SJSA1 (cell line): ENCODE measurements around the gene EME1. TPM values are rescaled to one million over a fixed set of nuclear protein-coding genes. Genes with fewer than 3 reads are reported as not detected.
"Not testable (repeated sequence)": the region's sequence is repeated elsewhere in the genome, so short reads cannot be mapped to it uniquely, and the experiment has no call there.

Source experiments
- DNase-seq, 2 experiments: peaks; one replicate each; pipeline ENCODE4 v3.0.0-alpha.2; 2015 to 2020; ENCODE audit warnings: low spot score in 2 of 2, low read depth in 1 of 2
- H3K27ac ChIP-seq: fragments of 250-450 bp; sonication (Bioruptor Pico); 2 replicates; pipeline ENCODE4 v1.5.1; 2020; ENCODE audit warnings: mild to moderate bottlenecking, moderate library complexity
- H3K27me3 ChIP-seq: fragments of 250-450 bp; sonication (Bioruptor Pico); replicated peaks from 2 replicates; pipeline ENCODE4 v1.5.1; 2020; ENCODE audit warnings: mild to moderate bottlenecking, moderate library complexity
- H3K36me3 ChIP-seq: fragments of 250-450 bp; sonication (Bioruptor Pico); 2 replicates; pipeline ENCODE4 v1.5.1; 2020; ENCODE audit warnings: mild to moderate bottlenecking
- H3K4me1 ChIP-seq: fragments of 250-450 bp; sonication (Bioruptor Pico); replicated peaks from 2 replicates; pipeline ENCODE4 v1.6.1; 2021; ENCODE audit warnings: mild to moderate bottlenecking
- H3K4me3 ChIP-seq: fragments of 250-450 bp; sonication (Bioruptor Pico); 2 replicates; pipeline ENCODE4 v1.5.1; 2020; ENCODE audit warnings: mild to moderate bottlenecking
- H3K9me3 ChIP-seq: fragments of 250-450 bp; sonication (Bioruptor Pico); replicated peaks from 2 replicates; pipeline ENCODE4 v1.5.1; 2020; ENCODE audit warnings: mild to moderate bottlenecking
- total RNA-seq: library from RNA; depleted of rRNA; stranded (reverse); fragments of >200 nt; shearing (Covaris generic); gene quantifications from 2 replicates; pipeline ENCODE4 v1.2.3, GENCODE V29; 2014; rRNA removed

The EME1 gene, protein sequence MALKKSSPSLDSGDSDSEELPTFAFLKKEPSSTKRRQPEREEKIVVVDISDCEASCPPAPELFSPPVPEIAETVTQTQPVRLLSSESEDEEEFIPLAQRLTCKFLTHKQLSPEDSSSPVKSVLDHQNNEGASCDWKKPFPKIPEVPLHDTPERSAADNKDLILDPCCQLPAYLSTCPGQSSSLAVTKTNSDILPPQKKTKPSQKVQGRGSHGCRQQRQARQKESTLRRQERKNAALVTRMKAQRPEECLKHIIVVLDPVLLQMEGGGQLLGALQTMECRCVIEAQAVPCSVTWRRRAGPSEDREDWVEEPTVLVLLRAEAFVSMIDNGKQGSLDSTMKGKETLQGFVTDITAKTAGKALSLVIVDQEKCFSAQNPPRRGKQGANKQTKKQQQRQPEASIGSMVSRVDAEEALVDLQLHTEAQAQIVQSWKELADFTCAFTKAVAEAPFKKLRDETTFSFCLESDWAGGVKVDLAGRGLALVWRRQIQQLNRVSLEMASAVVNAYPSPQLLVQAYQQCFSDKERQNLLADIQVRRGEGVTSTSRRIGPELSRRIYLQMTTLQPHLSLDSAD
- total RNA-seq = 24.1 and 54.5 TPM in 2 replicates

DNA sequence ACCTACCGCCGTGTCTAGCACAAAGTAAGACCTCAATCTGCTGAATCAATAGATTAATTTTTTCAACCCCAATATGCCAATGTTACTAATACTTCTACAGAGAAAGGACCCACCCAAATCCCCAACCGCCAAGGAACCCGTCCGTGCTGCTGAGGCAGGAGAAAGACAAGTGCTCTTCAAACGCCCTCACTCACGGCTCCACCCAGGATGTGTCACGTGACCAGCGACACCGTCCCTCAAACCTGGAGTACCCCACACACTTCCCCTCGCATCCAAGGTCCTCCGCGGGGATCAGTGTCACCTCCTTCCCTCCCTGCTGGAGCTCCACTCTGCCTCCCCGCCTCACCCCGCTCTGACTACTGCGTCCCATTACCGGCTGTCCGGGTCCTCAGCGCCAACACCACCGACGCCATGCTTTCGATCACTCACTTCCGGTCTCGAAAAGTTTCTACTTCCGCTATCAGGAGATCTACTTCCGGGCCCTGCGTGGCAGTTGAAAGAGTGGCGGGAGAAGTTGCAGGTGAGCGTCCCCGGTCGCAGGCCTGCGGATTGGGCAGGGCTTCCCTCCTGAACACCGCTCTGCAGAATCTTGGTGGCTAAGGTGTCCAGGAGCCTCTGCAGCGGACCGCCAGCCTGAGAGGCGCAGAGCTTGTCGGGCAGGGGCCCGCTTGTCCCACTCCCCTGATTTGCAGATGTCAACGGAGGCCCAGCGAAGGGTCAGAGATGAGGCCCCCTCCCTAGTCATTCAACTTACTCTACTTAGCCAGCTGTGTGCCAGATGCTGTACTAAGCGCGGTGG lies at the start of gene EME1, which contains the start of gene MRPL27:
TSS of gene EME1 (plus strand) at position 472 of the 799 bp plus-strand sequence. CDS start 1,980 bp downstream, outside the sequence.
TSS of gene MRPL27 (minus strand) at position 427 of the 799 bp plus-strand sequence. CDS start at position 413, 14 bp downstream.
- peak; percentile 90 to 99 for DNase-seq
- Histone ChIP-seq H3K4me3 (peak within 1 kb of the TSS; percentile 84), H3K27me3 (no peaks in the 10 kb centered on the region), H3K27ac (peak within 1 kb of the TSS; percentile 93), H3K4me1 (peaks cover 15% of the 10 kb centered on the region), H3K9me3 (no peaks in the 10 kb centered on the region), H3K36me3 (peaks cover 61% of the 10 kb centered on the region)

DNA sequence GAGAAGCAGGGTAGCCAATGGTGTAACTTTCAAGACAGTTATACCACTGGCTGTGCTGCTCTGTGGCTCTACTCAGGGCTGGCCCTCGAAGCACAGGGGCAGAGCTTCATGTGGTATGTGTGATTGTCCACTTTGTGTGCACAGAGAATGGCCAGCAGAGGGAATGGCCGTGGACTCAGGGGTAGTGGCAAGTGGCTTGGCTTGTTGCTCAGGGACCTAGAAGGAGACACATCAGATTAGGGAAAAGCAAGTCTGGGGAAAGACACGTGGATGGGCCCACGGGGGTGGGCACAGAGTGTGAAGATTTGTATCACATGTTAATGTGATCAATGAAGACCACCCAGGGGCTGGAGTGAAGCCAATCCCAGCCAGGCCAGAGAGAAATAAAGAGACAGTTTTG lies 47.1 kb upstream of the EME1 start:
- no peak overlapping the region for H3K27ac ChIP-seq

DNA sequence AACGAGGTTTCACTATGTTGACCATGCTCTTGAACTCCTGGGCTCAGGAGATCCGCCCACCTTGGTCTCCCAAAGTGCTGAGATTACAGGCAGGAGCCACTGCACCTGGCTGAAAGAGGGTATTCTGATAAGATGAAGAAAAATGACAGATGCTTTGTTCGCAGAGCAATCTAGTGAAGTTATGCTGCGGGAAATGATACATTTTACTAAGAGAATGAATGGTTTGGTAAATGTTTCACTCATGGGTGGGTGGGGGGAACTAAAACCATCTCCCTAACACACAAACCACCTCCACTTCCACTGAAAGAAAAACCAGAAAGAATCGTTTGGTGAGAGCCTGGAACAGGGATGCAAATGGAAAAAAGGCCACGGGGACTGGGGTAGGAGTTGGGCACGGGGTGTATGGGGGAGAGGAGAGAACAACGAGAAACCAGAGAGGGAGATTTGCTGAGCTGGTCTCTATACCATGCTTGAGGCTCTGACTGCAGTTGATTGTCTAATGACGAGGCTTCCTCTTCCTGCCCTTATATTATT lies 46.1 kb upstream of the EME1 start:
- Histone ChIP-seq H3K4me3 (no peak overlapping the region), H3K9me3 (no peaks in the 10 kb centered on the region), H3K4me1 (no peaks in the 10 kb centered on the region), H3K27ac (no peak overlapping the region), H3K36me3 (no peaks in the 10 kb centered on the region), H3K27me3 (no peaks in the 10 kb centered on the region)
- no peak for DNase-seq

More for the DNA sequence above, 47.1 kb upstream of the EME1 start:
- Histone ChIP-seq H3K27me3 (no peaks in the 10 kb centered on the region), H3K4me3 (no peak overlapping the region), H3K36me3 (no peaks in the 10 kb centered on the region), H3K4me1 (no peaks in the 10 kb centered on the region), H3K9me3 (no peaks in the 10 kb centered on the region)
- no peak for DNase-seq

DNA sequence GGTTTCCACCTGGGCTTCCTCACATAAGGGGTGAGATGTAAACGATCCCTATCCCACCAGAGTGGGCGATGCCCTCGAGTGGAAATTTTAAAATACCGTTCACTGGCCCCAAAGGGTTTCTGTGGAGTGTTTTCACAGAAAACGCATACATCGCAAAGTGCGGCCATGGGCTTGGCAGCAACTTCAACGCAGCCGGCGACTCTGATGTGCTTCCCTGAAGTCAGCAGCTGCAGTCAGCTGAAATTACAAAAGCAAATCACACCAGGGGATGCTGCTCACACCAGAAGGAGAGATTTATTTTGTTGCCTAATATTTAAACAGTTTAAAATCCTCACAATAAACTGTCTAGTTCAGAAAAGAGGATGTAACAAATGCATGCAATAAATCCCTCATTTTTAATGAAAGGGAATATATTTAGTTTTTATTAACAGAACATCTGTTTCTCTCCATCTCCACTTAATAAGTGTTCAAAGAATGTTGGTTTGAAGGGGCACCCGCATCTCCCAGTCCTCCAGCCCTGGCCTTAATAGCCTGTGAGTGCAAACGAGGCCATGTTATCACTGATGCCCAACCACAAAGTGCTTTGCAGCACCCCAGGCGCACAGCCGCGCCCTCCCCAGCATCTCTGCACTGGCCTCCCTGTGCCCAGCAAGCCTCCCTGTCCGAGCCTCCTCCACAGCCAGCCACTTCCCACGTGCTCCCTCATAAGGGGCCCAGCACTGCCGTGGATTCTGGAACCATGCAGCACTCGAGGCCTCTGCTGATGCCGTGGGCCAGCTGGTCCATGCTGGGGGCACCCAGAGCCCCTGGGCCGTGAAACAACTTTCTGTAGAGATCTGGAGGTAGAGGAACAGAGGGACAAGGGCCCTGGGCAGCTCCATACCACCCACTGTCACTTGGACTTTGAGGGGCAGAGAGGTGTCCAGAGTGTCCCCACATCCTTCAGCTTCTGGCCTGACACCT lies 44.4 kb upstream of the EME1 start:
- no peak for DNase-seq
- no peaks in the 10 kb centered on the region for H3K9me3 ChIP-seq

DNA sequence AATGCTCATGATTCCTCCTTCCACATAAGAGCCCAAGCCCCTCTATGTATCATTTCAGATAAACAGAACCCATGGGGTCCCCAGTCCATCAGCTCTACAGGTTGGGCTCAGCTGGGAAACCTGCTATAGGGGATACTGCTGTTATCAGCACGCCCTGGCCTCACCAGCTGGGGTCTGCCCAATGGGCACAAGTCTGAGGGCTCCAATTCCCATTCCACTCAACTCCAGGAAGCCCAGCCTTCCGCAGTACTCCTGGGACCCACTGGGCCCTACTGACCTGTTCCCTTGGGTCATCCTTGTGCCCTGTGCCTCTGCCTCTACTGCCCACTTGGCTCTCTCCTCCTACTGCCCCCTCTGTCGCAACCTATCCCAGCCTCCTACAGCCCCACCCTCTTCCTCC lies 43.3 kb upstream of the EME1 start:
- Histone ChIP-seq H3K4me3 (no peak overlapping the region), H3K9me3 (no peaks in the 10 kb centered on the region), H3K36me3 (no peaks in the 10 kb centered on the region), H3K27me3 (no peaks in the 10 kb centered on the region), H3K4me1 (no peaks in the 10 kb centered on the region), H3K27ac (no peak overlapping the region)
- DNase-seq = no peak

More for the DNA sequence above, 44.4 kb upstream of the EME1 start:
- Histone ChIP-seq H3K4me3 (no peak overlapping the region), H3K27me3 (no peaks in the 10 kb centered on the region), H3K27ac (no peak overlapping the region), H3K36me3 (no peaks in the 10 kb centered on the region), H3K4me1 (no peaks in the 10 kb centered on the region)

DNA sequence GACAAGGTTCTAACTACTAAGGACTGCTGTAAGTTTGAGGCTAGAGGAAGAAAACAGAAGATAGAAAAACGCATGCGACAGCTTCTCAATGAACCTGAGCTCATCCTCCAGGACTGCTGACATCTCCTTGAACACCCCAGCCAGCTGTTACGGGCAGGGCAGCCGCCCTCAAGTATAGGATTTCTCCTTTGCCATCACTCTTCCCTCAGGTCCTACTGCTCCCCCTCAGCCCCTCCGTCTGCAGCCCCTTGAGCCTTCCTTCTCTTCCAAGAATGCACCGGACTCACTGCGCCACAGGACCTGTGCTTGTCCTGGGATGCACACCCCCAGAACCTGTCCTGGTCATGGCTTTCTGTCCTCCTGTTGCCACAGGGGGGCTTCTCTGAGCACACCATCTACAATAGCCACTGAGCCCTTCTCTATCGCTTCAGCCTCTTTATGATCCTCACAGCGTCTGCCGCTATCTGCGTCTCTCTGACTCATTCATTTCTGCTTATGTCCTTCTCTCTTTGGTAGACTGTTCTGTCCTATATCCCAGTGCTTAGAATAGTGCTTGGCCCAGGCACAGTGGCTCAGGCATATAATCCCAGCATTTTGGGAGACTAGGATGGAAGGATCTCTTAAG lies 42.8 kb upstream of the EME1 start:
- H3K27me3 ChIP-seq = 0 out of 2 replicates have a peak, but pooled peaks cover 2% of the 10 kb centered on the region
- no peak for DNase-seq
- H3K4me3 ChIP-seq = no peak overlapping the region
- H3K36me3 ChIP-seq = no peaks in the 10 kb centered on the region
- H3K4me1 ChIP-seq = no peaks in the 10 kb centered on the region
- H3K27ac ChIP-seq = no peak overlapping the region
- no peaks in the 10 kb centered on the region for H3K9me3 ChIP-seq

DNA sequence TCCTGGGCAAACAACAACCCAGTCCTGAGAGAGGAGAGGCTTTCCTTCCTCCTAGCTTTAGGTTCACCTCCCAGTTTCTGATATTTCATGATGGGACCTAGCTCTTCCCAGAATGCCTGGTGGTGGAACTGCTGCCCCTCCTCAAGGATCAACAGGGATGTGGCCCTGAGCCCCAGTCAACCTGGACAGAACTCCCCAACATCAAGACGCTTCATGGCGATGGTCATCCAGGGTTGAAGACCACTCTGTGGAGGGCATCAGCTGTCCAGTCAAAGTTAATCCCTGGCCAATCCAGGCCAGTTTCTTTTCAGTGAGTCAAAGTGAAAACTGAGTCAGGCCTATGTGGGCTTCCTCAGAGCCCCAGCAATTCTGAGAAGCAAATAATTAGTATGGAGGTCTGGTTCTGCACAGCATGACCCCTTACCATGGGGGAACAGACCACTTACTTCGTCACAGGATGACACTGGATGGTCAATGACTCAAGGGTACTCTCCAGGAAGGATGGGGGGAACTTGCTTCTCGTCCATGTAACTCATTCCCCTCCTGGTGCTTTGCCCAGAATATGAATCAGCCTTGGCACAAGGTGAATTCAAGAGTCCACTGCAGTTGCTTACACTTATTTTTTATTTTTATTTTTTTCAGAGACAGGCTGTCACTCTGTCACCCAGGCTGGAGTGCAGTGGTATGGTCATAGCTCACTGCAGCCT lies 41.8 kb upstream of the EME1 start:
- H3K27me3 ChIP-seq = 0 out of 2 replicates have a peak, but pooled peaks cover 2% of the 10 kb centered on the region
- H3K4me1 ChIP-seq = no peaks in the 10 kb centered on the region
- no peaks in the 10 kb centered on the region for H3K9me3 ChIP-seq
- H3K36me3 ChIP-seq = no peaks in the 10 kb centered on the region
- no peak overlapping the region for H3K4me3 ChIP-seq
- DNase-seq = no peak
- H3K27ac ChIP-seq = no peak overlapping the region

DNA sequence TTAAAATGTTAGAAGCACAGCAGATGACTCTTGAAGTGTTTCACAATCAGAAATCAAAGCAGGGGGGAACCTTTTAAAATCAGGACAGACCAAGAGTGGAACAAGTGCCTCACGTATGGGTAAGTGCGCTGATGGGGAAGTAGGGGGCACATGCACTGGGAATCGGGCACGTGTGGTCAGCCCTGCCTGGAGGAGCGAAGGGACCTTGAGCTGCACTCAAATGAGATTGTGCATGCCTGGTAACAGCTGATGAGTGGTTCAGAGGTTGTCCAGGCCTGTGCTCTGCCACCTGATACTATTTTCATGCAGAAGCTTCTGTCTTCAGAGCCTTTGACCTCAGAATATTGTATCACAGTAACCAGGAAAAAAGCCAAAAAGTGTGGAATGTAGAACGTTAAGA lies 40.8 kb upstream of the EME1 start:
- DNase-seq = no peak
- Histone ChIP-seq H3K27ac (no peak overlapping the region), H3K4me1 (no peaks in the 10 kb centered on the region), H3K4me3 (no peak overlapping the region), H3K9me3 (no peaks in the 10 kb centered on the region), H3K27me3 (0 out of 2 replicates have a peak, but pooled peaks cover 2% of the 10 kb centered on the region), H3K36me3 (no peaks in the 10 kb centered on the region)

DNA sequence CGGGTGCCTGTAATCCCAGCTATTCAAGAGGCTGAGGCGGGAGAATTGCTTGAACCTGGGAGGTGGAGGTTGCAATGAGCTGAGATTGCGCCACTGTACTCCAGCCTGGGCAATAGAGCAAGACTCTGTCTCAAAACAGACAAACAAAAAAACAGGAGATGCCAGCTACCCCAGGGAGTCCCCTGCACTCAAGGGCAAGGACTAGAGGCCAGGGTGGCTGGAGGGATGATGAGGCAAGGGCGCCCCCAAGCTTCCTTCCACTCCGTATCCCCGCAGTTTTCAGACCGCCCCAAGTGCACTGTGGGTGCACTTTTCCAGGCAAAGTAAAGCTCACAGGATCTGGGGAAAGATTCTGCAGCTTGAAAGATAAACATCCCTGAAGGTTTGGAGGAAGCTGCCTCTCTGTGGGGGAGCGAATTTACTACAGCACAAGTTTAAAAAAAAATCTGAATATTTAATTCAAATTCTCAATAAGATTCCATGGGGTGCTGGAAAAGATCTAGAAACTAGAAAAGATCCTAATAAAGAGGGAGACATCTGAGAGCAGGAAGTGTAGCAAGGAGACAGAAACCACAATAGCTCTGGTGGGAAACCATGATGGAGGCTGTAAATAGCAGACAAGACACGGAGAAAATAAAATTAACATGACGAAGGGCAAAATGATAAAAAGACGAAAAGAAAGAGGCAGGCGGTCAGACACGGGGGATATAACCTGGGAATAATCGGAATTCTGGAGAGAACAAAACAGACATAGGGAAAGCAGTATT lies 39.6 kb upstream of the EME1 start:
- H3K4me1 ChIP-seq, H3K27me3 ChIP-seq, H3K36me3 ChIP-seq, H3K4me3 ChIP-seq, H3K27ac ChIP-seq, DNase-seq, H3K9me3 ChIP-seq: not testable (repeated sequence)

DNA sequence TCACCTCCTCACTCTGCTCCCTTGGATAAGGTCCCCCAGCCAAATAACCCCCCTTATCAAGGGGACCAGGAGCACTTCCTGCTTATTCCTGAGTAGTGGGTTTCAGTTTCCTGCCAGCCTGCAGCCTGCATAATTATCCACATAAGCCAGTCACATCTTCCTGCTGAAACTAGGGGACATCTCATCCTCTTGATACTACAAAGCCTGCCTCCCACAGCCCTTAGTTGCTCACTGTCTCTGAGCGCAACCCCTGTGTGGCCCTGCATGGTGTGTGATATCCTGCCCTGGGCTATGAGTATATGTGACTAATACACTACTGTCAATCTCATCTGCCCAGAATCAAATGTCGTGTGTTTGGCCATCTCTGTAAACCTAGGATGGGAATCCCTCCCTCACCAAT lies 35.1 kb upstream of the EME1 start:
- no peak overlapping the region for H3K4me3 ChIP-seq
- no peak for DNase-seq
- no peak overlapping the region for H3K27ac ChIP-seq
- no peaks in the 10 kb centered on the region for H3K4me1 ChIP-seq
- no peaks in the 10 kb centered on the region for H3K36me3 ChIP-seq
- H3K9me3 ChIP-seq = no peaks in the 10 kb centered on the region
- peaks cover 7% of the 10 kb centered on the region; the same call in 1 of the 2 replicates for H3K27me3 ChIP-seq

DNA sequence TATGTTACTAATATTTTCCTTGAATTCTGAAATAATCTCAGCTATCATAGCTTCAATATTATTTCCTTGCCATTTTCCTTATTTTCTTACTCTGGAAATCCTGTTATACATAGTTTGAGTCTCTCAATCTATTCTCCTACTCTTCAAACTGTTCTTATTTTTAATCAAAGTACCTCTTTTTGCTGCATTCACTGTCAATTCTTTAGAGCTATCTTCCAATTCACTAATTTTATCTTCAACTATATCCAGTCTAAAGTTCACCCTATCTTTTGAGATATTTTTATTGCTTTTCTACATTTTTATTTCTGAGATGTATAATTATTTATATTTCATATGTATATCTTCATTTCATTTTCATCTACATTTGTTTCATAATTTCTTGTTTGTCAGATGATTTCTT lies 34.4 kb upstream of the EME1 start:
- no peak for DNase-seq
- Histone ChIP-seq H3K36me3 (no peaks in the 10 kb centered on the region), H3K4me1 (no peaks in the 10 kb centered on the region), H3K27me3 (peaks cover 7% of the 10 kb centered on the region; the same call in 1 of the 2 replicates), H3K27ac (no peak overlapping the region), H3K4me3 (no peak overlapping the region), H3K9me3 (no peaks in the 10 kb centered on the region)
